Endometrial microvascular endothelial cells (primary cell): Measurements from ENCODE around the gene DNAJB6. TPM values are rescaled to one million over a fixed set of nuclear protein-coding genes. Genes with fewer than 3 reads are reported as not detected.
"Not testable (repeated sequence)": the region's sequence is repeated elsewhere in the genome, so short reads cannot be mapped to it uniquely, and the experiment has no call there.

ENCODE experiments used
- in situ Hi-C: cut with HindIII; loops from 2 replicates; pipeline ENCODE4 v1.10.0; 2017; ENCODE audit warnings: low sequenced_read_pairs, low pct_unique_long_range_greater_than_20kb; ENCODE audit errors: inconsistent ontology term
- total RNA-seq: library from RNA; depleted of rRNA; stranded (reverse); fragments of >200 nt; gene quantifications from one replicate; pipeline ENCODE4 v1.2.3, GENCODE V29; 2015; ENCODE audit errors: inconsistent ontology term

The DNAJB6 gene
- total RNA-seq, 1 donor from 2014 or later = 132 TPM

- in situ Hi-C loops = no loop called here
These were observed 109.1 kb downstream of the DNAJB6 start for GRCh38 chr7:157445956-157446295.

- in situ Hi-C loops = no loop called here
These were observed 109.5 kb downstream of the DNAJB6 start for GRCh38 chr7:157446322-157446721.

GRCh38 chr7:157454003-157454402 lies 117.2 kb downstream of the DNAJB6 start:
- in situ Hi-C loops = not testable (repeated sequence)

- in situ Hi-C loops = no loop called here
These were observed 120.8 kb downstream of the DNAJB6 start for GRCh38 chr7:157457355-157458253.

GRCh38 chr7:157458254-157458633 lies 121.4 kb downstream of the DNAJB6 start:
- in situ Hi-C loops = no loop called here

- in situ Hi-C loops = no loop called here
These were observed 123.2 kb downstream of the DNAJB6 start for GRCh38 chr7:157459966-157460365.

- in situ Hi-C loops = no loop called here
These were observed 123.9 kb downstream of the DNAJB6 start for GRCh38 chr7:157460721-157461120.

GRCh38 chr7:157461573-157462418 lies 125.0 kb downstream of the DNAJB6 start:
- in situ Hi-C loops = no loop called here

- in situ Hi-C loops = no loop called here
These were observed 125.6 kb downstream of the DNAJB6 start for GRCh38 chr7:157462419-157462771.

GRCh38 chr7:157462840-157463239 lies 126.0 kb downstream of the DNAJB6 start:
- in situ Hi-C loops = no loop called here

- in situ Hi-C loops = no loop called here
These were observed 126.4 kb downstream of the DNAJB6 start for GRCh38 chr7:157463245-157463644.

GRCh38 chr7:157464111-157464970 lies 127.5 kb downstream of the DNAJB6 start:
- in situ Hi-C loops = no loop called here

- in situ Hi-C loops = no loop called here
These were observed 128.4 kb downstream of the DNAJB6 start for GRCh38 chr7:157464971-157465886.

- in situ Hi-C loops = no loop called here
These were observed 129.4 kb downstream of the DNAJB6 start for GRCh38 chr7:157465891-157466866.

- in situ Hi-C loops = no loop called here
These were observed 130.1 kb downstream of the DNAJB6 start for GRCh38 chr7:157466867-157467261.
